ENCODE data around the gene DLK1. TPM values are rescaled to one million over a fixed set of nuclear protein-coding genes. Genes with fewer than 3 reads are reported as not detected.

DLK1 gene
- total and polyA plus RNA-seq, 2 of the 13 experiments (the other 11 are each of a cell fraction or from before 2014, with no cell fraction given) = 95.5 to 312 TPM

- no peak for TF ChIP-seq NFIB (CRISPR knock-in tag; IDR thresholded peaks at IDR 0.05; ENCODE audit: borderline replicate concordance)
- no peak for TF ChIP-seq AHR (CRISPR knock-in tag; IDR thresholded peaks at IDR 0.05)
- TF ChIP-seq MBNL3 (CRISPR knock-in tag; conservative IDR thresholded peaks at IDR 0.05) = no peak
- TF ChIP-seq HNF4G (IDR thresholded peaks at IDR 0.05; ENCODE audit: borderline replicate concordance, low read depth, low read length) = peak; percentile 98
- peak; percentile 89; the same call in 1 of the 2 replicates for TF ChIP-seq HNF4G (CRISPR knock-in tag; IDR thresholded peaks at IDR 0.05; ENCODE audit: borderline replicate concordance, low read depth)
- no peak for TF ChIP-seq NBN (conservative IDR thresholded peaks at IDR 0.05)
- TF ChIP-seq ZNF709 (CRISPR knock-in tag; IDR thresholded peaks at IDR 0.05) = 0 out of 2 replicates have a peak, but pooled peaks have one; percentile 53
- no peak for TF ChIP-seq LBX2 (CRISPR knock-in tag; IDR thresholded peaks at IDR 0.05; ENCODE audit: borderline replicate concordance)
- TF ChIP-seq TFE3 (CRISPR knock-in tag; IDR thresholded peaks at IDR 0.05) = peak; percentile 78
- no peak for TF ChIP-seq ZNF24 (IDR thresholded peaks at IDR 0.05)
- TF ChIP-seq MAFG (CRISPR knock-in tag; IDR thresholded peaks at IDR 0.05) = no peak
- TF ChIP-seq GATAD1 (CRISPR knock-in tag; IDR thresholded peaks at IDR 0.05) = peak; percentile 63; the same call in 1 of the 2 replicates
- TF ChIP-seq, protein P1, sequence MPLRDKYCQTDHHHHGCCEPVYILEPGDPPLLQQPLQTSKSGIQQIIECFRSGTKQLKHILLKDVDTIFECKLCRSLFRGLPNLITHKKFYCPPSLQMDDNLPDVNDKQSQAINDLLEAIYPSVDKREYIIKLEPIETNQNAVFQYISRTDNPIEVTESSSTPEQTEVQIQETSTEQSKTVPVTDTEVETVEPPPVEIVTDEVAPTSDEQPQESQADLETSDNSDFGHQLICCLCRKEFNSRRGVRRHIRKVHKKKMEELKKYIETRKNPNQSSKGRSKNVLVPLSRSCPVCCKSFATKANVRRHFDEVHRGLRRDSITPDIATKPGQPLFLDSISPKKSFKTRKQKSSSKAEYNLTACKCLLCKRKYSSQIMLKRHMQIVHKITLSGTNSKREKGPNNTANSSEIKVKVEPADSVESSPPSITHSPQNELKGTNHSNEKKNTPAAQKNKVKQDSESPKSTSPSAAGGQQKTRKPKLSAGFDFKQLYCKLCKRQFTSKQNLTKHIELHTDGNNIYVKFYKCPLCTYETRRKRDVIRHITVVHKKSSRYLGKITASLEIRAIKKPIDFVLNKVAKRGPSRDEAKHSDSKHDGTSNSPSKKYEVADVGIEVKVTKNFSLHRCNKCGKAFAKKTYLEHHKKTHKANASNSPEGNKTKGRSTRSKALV (CRISPR knock-in tag; IDR thresholded peaks at IDR 0.05) = 0 out of 2 replicates have a peak, but pooled peaks have one; percentile 36
- no peak for TF ChIP-seq HMGA1 (CRISPR knock-in tag; conservative IDR thresholded peaks at IDR 0.05)
- no peak for TF ChIP-seq ZNF570 (CRISPR knock-in tag; IDR thresholded peaks at IDR 0.05; ENCODE audit: borderline replicate concordance)
- TF ChIP-seq MYC (CRISPR knock-in tag; IDR thresholded peaks at IDR 0.05; ENCODE audit: borderline replicate concordance) = peak; percentile 66
- TF ChIP-seq MLLT10 (CRISPR knock-in tag; IDR thresholded peaks at IDR 0.05) = no peak
- no peak for TF ChIP-seq ZNF615 (CRISPR knock-in tag; IDR thresholded peaks at IDR 0.05; ENCODE audit: borderline replicate concordance)
- TF ChIP-seq, protein P2, sequence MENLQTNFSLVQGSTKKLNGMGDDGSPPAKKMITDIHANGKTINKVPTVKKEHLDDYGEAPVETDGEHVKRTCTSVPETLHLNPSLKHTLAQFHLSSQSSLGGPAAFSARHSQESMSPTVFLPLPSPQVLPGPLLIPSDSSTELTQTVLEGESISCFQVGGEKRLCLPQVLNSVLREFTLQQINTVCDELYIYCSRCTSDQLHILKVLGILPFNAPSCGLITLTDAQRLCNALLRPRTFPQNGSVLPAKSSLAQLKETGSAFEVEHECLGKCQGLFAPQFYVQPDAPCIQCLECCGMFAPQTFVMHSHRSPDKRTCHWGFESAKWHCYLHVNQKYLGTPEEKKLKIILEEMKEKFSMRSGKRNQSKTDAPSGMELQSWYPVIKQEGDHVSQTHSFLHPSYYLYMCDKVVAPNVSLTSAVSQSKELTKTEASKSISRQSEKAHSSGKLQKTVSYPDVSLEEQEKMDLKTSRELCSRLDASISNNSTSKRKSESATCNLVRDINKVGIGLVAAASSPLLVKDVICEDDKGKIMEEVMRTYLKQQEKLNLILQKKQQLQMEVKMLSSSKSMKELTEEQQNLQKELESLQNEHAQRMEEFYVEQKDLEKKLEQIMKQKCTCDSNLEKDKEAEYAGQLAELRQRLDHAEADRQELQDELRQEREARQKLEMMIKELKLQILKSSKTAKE (CRISPR knock-in tag; IDR thresholded peaks at IDR 0.05; ENCODE audit: borderline replicate concordance) = peak; percentile 76
- TF ChIP-seq ZNF567 (CRISPR knock-in tag; IDR thresholded peaks at IDR 0.05; ENCODE audit: borderline replicate concordance) = 0 out of 2 replicates have a peak, but pooled peaks have one; percentile 84
- TF ChIP-seq TOPORS (CRISPR knock-in tag; IDR thresholded peaks at IDR 0.05) = peak; percentile 65; the same call in 1 of the 2 replicates
- peak; percentile 16; the same call in 1 of the 2 replicates for TF ChIP-seq ZNF160 (CRISPR knock-in tag; IDR thresholded peaks at IDR 0.05)
- no peak for TF ChIP-seq ELF1 (CRISPR knock-in tag; IDR thresholded peaks at IDR 0.05)
These were observed 24.3 kb downstream of the DLK1 start (continued) for GRCh38 chr14:100750762-100751699.
